NCI-H2196 treated with DMSO at 0.1 percent for 48 hours (cell line): Measurements from ENCODE around the gene CFAP97D2.
"Not testable (repeated sequence)": the region's sequence is repeated elsewhere in the genome, so short reads cannot be mapped to it uniquely, and the experiment has no call there.

ENCODE experiments used
- DNase-seq: peaks from one replicate; lab custom pipeline; 2025; ENCODE audit not compliant: unreplicated experiment; lab: John Stamatoyannopoulos, UW

CFAP97D2 gene

DNA sequence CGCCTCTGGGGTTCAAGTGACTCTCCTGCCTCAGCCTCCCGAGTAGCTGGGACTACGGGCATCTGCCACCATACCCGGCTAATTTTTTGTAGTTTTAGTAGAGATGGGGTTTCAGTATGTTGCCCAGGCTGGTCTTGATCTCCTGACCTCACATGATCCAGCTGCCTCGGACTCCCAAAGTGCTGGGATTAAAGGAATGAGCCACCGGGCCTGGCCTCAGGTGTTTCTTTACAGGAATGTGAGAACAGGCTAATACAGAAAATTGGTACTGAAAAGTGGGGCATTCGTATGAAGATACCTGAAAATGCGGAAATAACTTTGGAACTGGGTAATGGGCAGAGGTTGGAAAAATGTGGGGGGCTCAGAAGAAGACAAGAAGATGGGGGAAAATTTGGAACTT is 52.8 kb downstream of the CFAP97D2 start:
- no peak for DNase-seq

DNA sequence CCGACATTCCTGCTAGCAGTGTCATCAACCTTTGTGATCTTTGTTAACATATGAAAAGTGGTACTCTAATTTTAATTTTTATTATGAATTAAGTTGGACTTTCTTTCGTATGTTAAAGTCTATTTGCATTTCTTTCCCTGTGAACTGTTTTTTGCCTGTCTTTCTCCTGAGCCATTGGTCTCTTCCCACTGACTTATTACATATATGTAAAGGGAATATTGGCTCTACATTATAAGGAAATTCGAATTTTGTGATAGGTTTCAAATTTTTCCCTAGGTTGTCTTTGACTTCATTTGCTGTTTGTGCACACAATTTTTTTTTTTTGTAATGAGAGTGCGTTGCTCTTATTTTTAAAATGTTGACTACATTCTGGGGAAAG is 55.2 kb downstream of the CFAP97D2 start:
- DNase-seq = no peak

- peak; percentile 51 for DNase-seq
These were observed 55.8 kb downstream of the CFAP97D2 start, which contains the start of gene CDC16 for GRCh38 chr13:114234645-114235421. CDC16 (plus strand) TSS chr13:114234897; CDS start chr13:114235085, 188 bp downstream.

- DNase-seq = no peak
These were observed 56.6 kb downstream of the CFAP97D2 start for GRCh38 chr13:114235697-114236096.

GRCh38 chr13:114236227-114236626 is 57.2 kb downstream of the CFAP97D2 start:
- no peak for DNase-seq

GRCh38 chr13:114237415-114238112 is 58.5 kb downstream of the CFAP97D2 start:
- no peak for DNase-seq

GRCh38 chr13:114241918-114242317 is 62.9 kb downstream of the CFAP97D2 start:
- DNase-seq = no peak

- no peak for DNase-seq
These were observed 64.9 kb downstream of the CFAP97D2 start for GRCh38 chr13:114243971-114244370.

DNA sequence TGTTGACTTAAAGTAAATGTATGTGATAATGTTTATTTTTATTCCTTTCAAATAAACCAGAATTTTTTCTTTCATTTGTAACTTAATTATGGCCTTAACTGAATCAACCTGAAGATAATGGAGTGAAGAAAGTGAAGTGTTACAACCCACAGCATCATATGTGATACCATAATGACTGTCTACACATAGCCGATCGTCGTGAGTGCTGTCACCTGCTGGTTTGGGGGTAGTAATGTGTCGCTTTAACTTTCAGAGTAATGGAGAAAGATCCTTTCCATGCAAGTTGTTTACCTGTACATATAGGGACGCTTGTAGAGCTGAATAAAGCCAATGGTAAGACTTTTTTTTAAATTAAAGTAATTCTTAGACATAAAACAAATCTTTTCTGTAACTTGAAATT is 65.6 kb downstream of the CFAP97D2 start:
- no peak for DNase-seq

DNA sequence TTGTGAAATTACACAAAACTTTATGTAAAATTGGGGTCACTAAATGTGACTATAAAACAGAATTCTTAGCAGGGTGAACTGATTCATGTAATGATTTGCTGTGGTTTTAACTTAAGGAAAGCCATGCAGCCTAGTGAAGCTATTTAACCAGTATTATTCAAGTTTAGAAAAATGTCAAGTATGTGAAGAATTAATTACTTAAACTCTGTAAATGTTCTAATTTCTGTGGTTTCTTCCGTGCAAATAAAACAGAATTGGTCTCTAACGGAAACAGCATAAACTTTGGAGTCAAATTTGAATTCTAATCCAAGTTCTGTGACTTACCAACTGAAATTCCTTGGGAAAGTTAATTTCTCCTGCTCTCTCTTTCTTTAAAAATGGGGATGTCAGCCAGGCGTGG is 69.0 kb downstream of the CFAP97D2 start:
- no peak for DNase-seq

- DNase-seq = no peak
These were observed 70.0 kb downstream of the CFAP97D2 start for GRCh38 chr13:114249077-114249476.

- not testable (repeated sequence) for DNase-seq
These were observed 72.8 kb downstream of the CFAP97D2 start for GRCh38 chr13:114251639-114252440.

GRCh38 chr13:114256547-114256946 is 77.5 kb downstream of the CFAP97D2 start:
- DNase-seq = no peak

- DNase-seq = no peak
These were observed 78.0 kb downstream of the CFAP97D2 start for GRCh38 chr13:114257014-114257413.

GRCh38 chr13:114258589-114258988 is 79.5 kb downstream of the CFAP97D2 start:
- no peak for DNase-seq

DNA sequence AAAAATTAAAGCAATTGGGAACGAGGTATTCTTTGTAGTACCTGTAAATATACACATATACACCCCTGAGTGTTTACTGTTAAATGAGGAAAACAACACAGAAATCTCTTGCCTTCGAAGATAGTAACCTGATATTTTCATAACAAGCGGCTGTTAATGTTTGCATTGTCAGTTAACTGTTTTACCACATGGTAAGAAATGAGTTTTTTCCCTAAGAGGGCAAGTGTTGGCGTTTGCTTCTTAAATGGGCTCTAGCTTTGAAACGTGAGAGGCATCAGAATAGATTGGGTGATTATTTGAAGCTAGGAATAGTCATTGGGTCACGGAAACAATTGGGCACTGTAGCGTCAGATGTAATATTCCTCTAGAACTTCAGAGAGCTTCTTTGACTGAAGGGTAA is 80.3 kb downstream of the CFAP97D2 start:
- no peak for DNase-seq

DNA sequence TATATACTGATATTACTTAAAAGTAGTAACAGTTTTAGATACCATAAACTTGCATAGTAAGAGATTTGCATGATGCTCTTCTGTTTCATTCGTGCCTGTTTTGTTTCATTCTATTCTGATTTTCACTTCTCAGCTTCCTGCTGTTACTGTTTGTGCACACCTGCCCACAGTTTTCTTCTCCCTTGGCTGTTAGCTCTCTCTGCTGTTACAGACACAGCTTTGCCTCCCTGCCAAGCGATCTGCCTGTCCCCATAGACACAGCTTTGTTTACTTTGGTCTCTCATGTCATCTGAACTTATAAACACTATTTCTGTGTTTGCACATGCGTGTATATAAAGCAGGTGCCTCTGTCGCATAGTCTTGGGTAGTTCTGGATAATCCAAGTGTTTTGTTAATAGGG is 80.9 kb downstream of the CFAP97D2 start:
- peak; percentile 41 for DNase-seq

DNA sequence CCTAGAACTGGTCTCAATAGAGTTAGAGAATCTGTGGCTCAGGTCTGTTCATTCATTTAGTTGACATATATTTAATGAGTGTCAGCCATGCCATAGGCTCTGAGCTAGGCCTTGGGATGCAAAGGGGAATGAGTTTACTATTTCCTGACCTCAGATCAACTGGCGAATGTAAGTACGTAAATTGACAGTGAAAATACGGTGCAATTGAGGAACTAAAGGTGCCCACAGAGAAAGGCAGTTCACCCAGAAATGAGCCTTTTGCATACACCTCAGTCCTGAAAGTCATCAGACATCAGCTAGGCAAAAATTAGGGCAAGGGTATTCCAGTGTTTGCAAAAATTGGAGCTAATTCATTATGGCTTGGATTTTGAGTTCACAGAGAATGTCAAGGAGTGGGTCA is 81.8 kb downstream of the CFAP97D2 start:
- DNase-seq = no peak

DNA sequence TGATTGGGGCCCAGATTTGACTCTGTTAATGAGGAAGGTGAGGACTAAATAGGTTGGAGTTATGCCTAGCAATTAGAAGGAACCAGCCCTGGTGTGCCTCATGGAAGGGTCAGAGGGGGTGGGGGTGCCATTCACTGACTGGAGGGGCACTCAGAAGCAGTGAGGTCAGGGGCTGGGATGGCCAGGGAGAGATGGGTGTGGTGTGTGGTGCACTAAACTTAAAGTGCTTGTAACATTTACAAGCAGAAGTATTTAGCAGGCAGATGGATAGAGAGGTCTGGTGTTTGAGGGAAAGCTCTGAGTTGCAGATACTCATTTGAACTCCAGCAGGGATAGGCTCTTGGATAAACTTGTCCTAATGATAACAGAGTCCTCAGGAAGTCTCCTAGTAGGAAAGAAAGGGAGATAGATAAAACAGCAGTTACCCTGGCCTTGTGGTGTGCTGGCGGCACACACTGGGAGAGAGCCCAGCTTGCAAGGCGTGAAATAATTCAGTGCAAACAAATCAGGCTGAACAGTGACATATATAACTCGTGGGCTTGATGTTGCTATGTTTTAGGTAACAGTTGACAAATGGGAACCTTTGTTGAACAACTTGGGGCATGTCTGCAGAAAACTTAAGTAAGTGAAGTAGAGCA is 82.4 kb downstream of the CFAP97D2 start:
- DNase-seq = no peak

GRCh38 chr13:114263578-114263977 is 84.5 kb downstream of the CFAP97D2 start:
- DNase-seq = no peak

- not testable (repeated sequence) for DNase-seq
These were observed 85.3 kb downstream of the CFAP97D2 start for GRCh38 chr13:114264313-114264712.
